ENCODE results near the gene IQSEC2.

DNA sequence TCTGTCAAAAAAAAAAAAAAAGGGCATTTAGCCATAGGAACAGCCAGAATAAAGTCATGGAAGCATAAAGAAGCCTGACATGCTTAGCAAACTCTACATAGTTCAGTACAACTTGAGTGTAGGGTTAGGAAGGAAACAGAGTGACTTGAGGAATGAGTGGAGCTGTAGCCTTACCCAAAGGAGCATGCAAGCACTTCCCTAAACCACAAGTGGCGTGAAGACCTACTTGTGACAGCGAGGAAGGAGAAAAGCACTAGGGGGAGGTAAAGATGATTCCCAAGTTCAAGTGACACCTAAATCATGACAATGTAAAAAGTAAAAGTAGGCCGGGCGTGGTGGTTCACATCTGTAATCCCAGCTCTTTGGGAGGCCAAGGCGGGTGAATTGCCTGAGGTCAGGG is 21.8 kb upstream of the IQSEC2 start:
- TF ChIP-seq, protein P1, sequence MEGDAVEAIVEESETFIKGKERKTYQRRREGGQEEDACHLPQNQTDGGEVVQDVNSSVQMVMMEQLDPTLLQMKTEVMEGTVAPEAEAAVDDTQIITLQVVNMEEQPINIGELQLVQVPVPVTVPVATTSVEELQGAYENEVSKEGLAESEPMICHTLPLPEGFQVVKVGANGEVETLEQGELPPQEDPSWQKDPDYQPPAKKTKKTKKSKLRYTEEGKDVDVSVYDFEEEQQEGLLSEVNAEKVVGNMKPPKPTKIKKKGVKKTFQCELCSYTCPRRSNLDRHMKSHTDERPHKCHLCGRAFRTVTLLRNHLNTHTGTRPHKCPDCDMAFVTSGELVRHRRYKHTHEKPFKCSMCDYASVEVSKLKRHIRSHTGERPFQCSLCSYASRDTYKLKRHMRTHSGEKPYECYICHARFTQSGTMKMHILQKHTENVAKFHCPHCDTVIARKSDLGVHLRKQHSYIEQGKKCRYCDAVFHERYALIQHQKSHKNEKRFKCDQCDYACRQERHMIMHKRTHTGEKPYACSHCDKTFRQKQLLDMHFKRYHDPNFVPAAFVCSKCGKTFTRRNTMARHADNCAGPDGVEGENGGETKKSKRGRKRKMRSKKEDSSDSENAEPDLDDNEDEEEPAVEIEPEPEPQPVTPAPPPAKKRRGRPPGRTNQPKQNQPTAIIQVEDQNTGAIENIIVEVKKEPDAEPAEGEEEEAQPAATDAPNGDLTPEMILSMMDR (conservative IDR thresholded peaks at IDR 0.05 in 1 of 2, IDR thresholded peaks at IDR 0.05 in 1 of 2; ENCODE audit: extremely low read depth in 1 of 2, insufficient read depth in 1 of 2, low read depth in 1 of 2, low read length in 2 of 2) = no peak
- no peak for TF ChIP-seq EZH2 (IDR thresholded peaks at IDR 0.05; ENCODE audit: borderline replicate concordance, low read length)

Measured in mammary epithelial cell (primary cell).